Measurements from ENCODE around the gene LHFPL6.

DNA sequence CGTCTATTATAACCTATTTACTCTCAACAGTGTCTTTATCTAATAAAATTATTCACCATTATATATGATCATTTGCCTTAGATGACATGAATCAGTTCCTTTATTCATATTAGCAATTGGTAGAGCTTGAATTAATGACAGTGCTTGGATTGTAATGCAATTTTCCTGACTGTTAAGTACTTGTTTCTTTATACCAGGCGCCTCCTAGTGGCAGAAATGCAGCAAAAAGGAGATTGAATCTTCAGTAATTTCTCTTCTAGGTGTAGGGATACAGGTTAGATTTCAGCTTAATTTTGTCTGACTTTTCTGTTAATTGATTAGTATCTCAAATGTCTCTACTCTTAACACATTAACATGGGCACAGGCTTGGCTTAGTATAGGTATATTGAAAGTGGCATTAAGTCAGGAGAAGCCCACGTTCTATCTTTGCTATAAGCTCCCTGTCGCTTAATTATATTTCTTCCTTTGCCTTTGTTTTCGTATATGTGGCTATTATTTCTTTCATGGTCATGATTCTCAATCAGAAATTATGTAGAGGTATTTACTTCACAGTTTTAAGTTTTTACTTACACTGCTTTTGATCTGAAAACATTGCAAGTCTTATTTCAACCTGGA lies 9.1 kb upstream of the LHFPL6 start:
- TF ChIP-seq GATA2 (IDR thresholded peaks at IDR 0.05; ENCODE audit: low read depth, low read length) (peak; percentile 7; the same call in 1 of the 2 replicates), GATA3 (IDR thresholded peaks at IDR 0.05; ENCODE audit: low read depth, low read length) (no peak)
